Activated CD8-positive, alpha-beta memory T cell treated with anti-CD3 and anti-CD28 coated beads, Interleukin-2, amount 50 U/mL, for 1 hour (primary cell): ENCODE data around the gene MYADML2.
"Not testable (repeated sequence)": the region's sequence is repeated elsewhere in the genome, so short reads cannot be mapped to it uniquely, and the experiment has no call there.

Experiments used
- DNase-seq: peaks from one replicate; pipeline ENCODE4 v3.0.0-alpha.2; 2020; ENCODE audit errors: extremely low read depth

Gene MYADML2

GRCh38 chr17:81926451-81927151 is 20.4 kb downstream of the MYADML2 start:
- no peak for DNase-seq

- DNase-seq: no peak
Observed at GRCh38 chr17:81925860-81926450, 21.1 kb downstream of the MYADML2 start.

- DNase-seq: no peak
Observed at GRCh38 chr17:81924557-81925532, 22.2 kb downstream of the MYADML2 start.

GRCh38 chr17:81923302-81924260 is 23.5 kb downstream of the MYADML2 start:
- no peak for DNase-seq

- no peak for DNase-seq
Observed at GRCh38 chr17:81922566-81923301, 24.3 kb downstream of the MYADML2 start.

- DNase-seq: no peak
Observed at GRCh38 chr17:81921996-81922565, 25.0 kb downstream of the MYADML2 start.

GRCh38 chr17:81921537-81921862 is 25.5 kb downstream of the MYADML2 start:
- no peak for DNase-seq

GRCh38 chr17:81920612-81921536 is 26.2 kb downstream of the MYADML2 start:
- DNase-seq: no peak

- DNase-seq: no peak
Observed at GRCh38 chr17:81918832-81919545, 28.0 kb downstream of the MYADML2 start.

GRCh38 chr17:81918333-81918669 is 28.7 kb downstream of the MYADML2 start:
- not testable (repeated sequence) for DNase-seq

- DNase-seq: peak; percentile 43
Observed at GRCh38 chr17:81917565-81918332, 29.3 kb downstream of the MYADML2 start, which contains the start of gene SIRT7. Gene SIRT7 (minus strand): TSS chr17:81918176. CDS start chr17:81918131, 45 bp downstream.

GRCh38 chr17:81916234-81917001 is 30.6 kb downstream of the MYADML2 start:
- DNase-seq: no peak

GRCh38 chr17:81915331-81915730 is 31.7 kb downstream of the MYADML2 start:
- no peak for DNase-seq

GRCh38 chr17:81914103-81914850 is 32.8 kb downstream of the MYADML2 start:
- no peak for DNase-seq

- DNase-seq: no peak
Observed at GRCh38 chr17:81913394-81914102, 33.5 kb downstream of the MYADML2 start.
